ENCODE results near the gene BAX.

- no peak for TF ChIP-seq CTCF (IDR thresholded peaks at IDR 0.05)
- no peak for TF ChIP-seq POLR2A (IDR thresholded peaks at IDR 0.05)
These were observed 35.1 kb downstream of the BAX start for GRCh38 chr19:48989701-48990291.

All from body of pancreas (tissue), 4 donors.